Fibroblast of villous mesenchyme (primary cell): ENCODE results near the gene FAM174C. TPM values are rescaled to one million over a fixed set of nuclear protein-coding genes. Genes with fewer than 3 reads are reported as not detected.

Source experiments
- DNase-seq: peaks from one replicate; pipeline ENCODE4 v3.0.0-alpha.2; 2010; ENCODE audit warnings: low read depth
- H3K4me3 ChIP-seq: 2 replicates; pipeline ENCODE4 v1.5.1; 2011; ENCODE audit warnings: low read depth, mild to moderate bottlenecking, low read length
- total RNA-seq: library from RNA; depleted of rRNA; stranded (reverse); fragments of >200 nt; gene quantifications from 2 replicates; pipeline ENCODE4 v1.2.3, GENCODE V29; 2012
- TF ChIP-seq, protein P1 (sequence below): IDR thresholded peaks from 2 replicates; pipeline ENCODE4 v1.5.1; 2012; ENCODE audit warnings: low read depth, mild to moderate bottlenecking, low read length; ENCODE audit not compliant: insufficient read depth

FAM174C gene
- total RNA-seq, 1 donor, result 17.3 TPM

DNA sequence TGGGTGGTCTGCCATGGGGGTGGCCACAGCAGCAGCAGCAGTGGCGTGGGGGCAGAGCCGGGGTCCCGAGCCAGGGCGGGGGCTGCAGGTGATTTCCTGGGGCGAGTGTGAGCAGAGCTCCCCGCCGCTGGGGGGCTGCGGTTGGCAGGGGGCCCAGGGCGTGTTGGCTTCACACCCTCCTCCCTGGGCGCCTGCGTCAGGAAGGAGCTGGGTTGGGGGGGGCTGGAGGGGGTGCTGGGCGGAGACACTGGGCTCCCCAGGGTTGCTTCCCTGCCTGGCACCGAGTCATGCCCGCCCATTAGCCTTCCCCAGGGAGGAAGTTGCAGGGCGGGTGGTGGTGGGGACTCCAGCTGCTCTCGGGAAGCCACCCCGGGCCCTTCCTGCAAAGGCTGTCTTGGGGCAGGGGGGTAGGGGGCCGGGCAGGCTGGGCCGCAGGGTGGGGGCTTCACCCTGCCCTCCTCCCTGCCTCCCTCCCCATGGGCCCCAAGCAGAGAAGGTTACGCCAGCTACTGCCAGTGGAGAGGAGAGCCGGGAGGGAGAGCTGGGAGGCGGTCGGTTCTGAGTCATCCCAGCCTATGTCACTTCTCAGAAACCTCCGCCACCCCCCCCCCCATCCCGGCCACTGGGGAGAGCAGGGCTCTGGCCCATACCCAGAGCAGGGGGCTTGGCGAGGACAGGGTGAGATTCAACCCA lies 22.4 kb upstream of the FAM174C start:
- TF ChIP-seq, protein P1, sequence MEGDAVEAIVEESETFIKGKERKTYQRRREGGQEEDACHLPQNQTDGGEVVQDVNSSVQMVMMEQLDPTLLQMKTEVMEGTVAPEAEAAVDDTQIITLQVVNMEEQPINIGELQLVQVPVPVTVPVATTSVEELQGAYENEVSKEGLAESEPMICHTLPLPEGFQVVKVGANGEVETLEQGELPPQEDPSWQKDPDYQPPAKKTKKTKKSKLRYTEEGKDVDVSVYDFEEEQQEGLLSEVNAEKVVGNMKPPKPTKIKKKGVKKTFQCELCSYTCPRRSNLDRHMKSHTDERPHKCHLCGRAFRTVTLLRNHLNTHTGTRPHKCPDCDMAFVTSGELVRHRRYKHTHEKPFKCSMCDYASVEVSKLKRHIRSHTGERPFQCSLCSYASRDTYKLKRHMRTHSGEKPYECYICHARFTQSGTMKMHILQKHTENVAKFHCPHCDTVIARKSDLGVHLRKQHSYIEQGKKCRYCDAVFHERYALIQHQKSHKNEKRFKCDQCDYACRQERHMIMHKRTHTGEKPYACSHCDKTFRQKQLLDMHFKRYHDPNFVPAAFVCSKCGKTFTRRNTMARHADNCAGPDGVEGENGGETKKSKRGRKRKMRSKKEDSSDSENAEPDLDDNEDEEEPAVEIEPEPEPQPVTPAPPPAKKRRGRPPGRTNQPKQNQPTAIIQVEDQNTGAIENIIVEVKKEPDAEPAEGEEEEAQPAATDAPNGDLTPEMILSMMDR, result no peak
- peak; percentile 99 for DNase-seq
- H3K4me3 ChIP-seq, result peak overlapping the region; percentile 87

DNA sequence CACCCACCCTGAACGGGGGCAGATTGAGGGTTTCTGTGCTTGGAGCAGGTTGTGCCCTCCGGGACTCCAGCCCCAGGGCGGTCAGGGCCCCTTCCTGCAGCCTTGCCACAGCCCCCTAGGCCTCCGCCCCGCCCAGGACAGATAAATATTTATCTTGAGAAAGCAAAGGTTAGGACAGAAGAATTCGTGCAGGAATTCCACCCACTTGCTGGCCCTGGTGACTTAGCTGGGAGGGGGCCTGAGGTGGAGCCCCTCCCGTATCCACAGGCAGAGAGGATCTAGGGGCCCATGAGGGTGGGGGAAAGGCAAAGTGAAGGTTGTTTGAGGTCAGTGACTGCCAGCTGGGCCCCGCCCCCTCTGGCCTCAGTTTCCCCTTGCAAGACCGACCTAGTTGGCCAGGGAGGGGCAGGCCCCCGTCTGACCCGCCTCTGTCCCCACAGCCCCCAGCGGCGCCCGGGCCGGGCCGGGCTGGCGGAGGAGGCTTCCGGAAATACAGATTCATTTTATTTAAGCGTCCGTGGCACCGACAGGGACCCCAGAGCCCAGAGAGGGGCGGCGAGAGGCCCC lies 21.7 kb upstream of the FAM174C start:
- TF ChIP-seq, protein P1, result no peak
- no peak for DNase-seq
- peak overlapping the region; percentile 87 for H3K4me3 ChIP-seq

DNA sequence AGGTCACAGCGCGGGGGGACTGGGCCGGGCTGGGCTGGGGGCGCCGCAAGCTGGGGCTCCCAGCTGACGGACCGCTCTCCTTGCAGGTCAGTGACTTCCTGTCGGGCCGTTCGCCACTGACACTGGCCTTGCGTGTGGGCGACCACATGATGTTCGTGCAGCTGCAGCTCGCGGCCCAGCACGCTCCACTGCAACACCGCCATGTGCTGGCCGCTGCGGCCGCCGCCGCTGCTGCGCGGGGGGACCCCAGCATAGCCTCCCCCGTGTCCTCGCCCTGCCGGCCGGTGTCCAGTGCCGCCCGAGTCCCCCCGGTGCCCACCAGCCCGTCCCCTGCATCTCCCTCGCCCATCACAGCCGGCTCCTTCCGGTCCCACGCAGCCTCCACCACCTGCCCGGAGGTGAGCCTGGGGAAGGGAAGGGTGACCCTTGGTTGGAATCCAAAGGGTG lies 21.2 kb upstream of the FAM174C start:
- peak overlapping the region; percentile 87 for H3K4me3 ChIP-seq
- TF ChIP-seq, protein P1, result no peak
- peak; percentile 50 for DNase-seq

DNA sequence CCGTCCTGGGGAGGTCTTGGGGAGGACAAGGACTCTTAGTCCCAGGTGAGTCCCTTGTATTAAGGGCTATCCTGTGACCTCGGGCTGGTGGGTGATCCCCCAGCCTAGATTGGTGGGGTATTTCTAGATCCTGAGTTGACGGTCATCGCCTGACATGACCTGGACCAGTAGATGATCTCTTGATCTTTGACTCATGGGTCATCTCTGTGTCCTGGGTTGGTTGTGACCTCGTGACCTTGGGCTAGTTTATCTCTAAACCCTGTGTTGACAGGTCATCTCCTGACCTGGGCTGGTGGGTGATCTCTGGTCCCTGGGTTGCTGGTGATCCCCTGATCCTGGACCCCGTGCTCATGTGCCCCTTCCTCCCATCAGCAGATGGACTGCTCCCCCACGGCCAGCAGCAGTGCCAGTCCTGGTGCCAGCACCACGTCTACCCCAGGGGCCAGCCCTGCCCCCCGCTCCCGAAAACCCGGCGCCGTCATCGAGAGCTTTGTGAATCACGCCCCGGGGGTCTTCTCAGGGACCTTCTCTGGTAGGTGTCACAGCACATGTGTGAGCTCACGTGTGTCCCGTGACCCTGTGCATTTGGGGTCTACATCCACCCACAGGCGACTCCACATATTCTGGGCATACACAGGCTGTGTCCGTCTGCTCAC lies 20.7 kb upstream of the FAM174C start:
- no peak for DNase-seq
- H3K4me3 ChIP-seq, result no peak overlapping the region
- TF ChIP-seq, protein P1, result no peak

DNA sequence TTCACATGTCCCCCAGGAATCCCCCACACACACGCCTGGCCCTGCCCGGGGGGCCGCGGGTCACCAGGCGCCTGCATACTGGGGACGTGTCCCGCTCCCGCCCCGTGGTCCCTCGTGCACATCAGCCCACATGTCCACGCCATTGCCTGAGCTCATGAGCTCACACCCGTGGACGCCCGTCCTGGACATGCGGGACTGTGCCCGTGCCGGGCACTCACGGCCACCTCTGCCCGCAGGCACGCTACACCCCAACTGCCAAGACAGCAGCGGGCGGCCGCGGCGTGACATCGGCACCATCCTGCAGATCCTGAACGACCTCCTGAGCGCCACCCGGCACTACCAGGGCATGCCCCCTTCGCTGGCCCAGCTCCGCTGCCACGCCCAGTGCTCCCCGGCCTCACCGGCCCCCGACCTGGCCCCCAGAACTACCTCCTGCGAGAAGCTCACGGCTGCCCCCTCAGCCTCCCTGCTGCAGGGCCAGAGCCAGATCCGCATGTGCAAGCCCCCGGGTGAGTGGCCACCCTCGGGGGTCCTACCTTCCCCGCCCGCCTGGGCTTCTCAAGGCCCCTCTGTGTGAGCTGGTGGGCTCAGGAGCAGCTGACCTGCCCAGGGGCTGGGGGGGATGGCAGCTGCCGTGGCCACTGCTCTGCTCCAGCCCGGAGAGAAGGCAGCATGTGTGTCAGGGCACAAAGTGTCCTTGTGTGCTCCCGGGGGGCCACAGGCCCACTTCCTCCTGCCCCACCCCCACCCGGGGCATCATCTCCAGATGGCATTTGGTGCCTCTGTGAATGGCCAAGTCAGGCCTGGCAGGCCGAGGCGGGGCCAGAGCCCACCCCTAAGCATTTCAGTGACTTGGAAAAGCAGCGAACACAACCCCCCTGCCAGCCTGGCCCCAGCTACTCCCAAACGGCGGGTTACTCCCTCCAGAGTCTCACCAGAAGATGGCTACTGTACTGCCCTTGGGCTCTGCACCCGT lies 19.9 kb upstream of the FAM174C start:
- TF ChIP-seq, protein P1, result no peak
- no peak for DNase-seq
- H3K4me3 ChIP-seq, result no peak overlapping the region
